Measurements from ENCODE around the gene NCOA5. TPM values are rescaled to one million over a fixed set of nuclear protein-coding genes. Genes with fewer than 3 reads are reported as not detected.

Gene NCOA5
- total RNA-seq, 1 experiment from 2014 or later: 16.5 TPM

DNA sequence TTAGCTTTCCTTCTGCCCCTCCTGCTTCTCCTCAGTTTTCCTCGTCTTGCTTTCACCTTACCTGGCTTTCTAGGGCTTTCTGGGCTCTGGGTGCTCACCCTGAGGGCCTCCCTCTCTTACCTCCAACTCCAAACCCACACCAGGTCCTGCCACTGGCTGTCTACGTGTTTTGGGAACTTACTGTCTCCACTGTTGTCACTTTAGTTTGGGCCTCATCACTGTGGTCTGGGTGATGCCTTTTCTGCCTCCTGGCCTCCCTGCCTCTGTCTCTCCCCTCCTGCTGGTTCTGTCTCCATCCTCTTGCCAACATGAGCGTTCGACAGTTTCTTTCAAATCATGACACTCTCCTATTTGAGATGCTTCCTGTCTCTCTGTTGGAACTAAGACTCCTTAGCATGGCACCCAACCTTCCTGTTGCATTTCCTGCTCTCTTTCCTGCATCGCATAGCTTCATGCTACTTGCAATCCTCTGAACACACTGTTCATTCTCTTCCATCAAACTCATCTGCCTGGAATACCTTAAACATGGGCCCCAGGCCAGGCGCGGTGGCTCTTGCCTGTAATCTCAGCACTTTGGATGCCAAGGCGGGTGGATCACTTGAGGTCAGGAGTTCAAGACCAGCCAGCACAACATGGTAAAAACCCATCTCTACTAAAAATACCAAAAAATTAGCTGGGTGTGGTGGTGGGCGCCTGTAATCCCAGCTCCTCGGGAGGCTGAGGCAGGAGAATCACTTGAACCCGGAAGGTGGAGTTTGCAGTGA lies 33.9 kb upstream of the NCOA5 start (continued):
- TF ChIP-seq PRDM15 (CRISPR knock-in tag; IDR thresholded peaks at IDR 0.05) (no peak), PRRX2 (CRISPR knock-in tag; IDR thresholded peaks at IDR 0.05) (no peak), RELA (CRISPR knock-in tag; IDR thresholded peaks at IDR 0.05; ENCODE audit: borderline replicate concordance) (no peak), E2F1 (CRISPR knock-in tag; IDR thresholded peaks at IDR 0.05) (no peak)
- TF ChIP-seq, protein P1, sequence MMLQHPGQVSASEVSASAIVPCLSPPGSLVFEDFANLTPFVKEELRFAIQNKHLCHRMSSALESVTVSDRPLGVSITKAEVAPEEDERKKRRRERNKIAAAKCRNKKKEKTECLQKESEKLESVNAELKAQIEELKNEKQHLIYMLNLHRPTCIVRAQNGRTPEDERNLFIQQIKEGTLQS (CRISPR knock-in tag; conservative IDR thresholded peaks at IDR 0.05): no peak

GRCh38 chr20:46122516-46123481 lies 33.0 kb upstream of the NCOA5 start:
- CTCF ChIA-PET: interaction anchor here (1.1 kb wide), 1 partner anchor 241 kb away, joined by 5 read pairs; no protein-coding TSS in a partner anchor
- DNase-seq (ENCODE audit: low spot score): no peak
- no peak overlapping the region for H3K4me3 Mint-ChIP-seq

DNA sequence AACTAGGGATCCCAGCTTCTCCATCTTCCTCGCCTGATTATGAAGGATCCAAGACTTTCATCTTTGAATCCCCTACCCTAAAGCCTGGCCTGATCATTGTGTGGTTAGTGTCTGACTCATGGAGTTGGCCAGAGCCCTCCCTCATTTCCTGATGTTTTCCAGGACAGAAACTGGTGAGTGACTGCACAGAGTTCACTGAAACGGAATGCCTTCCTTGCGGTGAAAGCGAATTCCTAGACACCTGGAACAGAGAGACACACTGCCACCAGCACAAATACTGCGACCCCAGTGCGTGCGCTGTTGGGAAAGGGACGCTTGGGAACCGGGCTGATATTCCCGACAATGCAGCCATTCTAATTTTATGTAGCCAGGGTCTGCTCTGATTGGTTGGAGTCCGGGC lies 32.3 kb upstream of the NCOA5 start:
- DNase-seq (ENCODE audit: low spot score): no peak
- no peak for TF ChIP-seq SOX15 (CRISPR knock-in tag; IDR thresholded peaks at IDR 0.05)
- no peak for TF ChIP-seq MYBL2 (CRISPR knock-in tag; IDR thresholded peaks at IDR 0.05)
- TF ChIP-seq, protein P2, sequence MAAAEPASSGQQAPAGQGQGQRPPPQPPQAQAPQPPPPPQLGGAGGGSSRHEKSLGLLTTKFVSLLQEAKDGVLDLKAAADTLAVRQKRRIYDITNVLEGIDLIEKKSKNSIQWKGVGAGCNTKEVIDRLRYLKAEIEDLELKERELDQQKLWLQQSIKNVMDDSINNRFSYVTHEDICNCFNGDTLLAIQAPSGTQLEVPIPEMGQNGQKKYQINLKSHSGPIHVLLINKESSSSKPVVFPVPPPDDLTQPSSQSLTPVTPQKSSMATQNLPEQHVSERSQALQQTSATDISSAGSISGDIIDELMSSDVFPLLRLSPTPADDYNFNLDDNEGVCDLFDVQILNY (CRISPR knock-in tag; IDR thresholded peaks at IDR 0.05): no peak
- TF ChIP-seq, protein P3, sequence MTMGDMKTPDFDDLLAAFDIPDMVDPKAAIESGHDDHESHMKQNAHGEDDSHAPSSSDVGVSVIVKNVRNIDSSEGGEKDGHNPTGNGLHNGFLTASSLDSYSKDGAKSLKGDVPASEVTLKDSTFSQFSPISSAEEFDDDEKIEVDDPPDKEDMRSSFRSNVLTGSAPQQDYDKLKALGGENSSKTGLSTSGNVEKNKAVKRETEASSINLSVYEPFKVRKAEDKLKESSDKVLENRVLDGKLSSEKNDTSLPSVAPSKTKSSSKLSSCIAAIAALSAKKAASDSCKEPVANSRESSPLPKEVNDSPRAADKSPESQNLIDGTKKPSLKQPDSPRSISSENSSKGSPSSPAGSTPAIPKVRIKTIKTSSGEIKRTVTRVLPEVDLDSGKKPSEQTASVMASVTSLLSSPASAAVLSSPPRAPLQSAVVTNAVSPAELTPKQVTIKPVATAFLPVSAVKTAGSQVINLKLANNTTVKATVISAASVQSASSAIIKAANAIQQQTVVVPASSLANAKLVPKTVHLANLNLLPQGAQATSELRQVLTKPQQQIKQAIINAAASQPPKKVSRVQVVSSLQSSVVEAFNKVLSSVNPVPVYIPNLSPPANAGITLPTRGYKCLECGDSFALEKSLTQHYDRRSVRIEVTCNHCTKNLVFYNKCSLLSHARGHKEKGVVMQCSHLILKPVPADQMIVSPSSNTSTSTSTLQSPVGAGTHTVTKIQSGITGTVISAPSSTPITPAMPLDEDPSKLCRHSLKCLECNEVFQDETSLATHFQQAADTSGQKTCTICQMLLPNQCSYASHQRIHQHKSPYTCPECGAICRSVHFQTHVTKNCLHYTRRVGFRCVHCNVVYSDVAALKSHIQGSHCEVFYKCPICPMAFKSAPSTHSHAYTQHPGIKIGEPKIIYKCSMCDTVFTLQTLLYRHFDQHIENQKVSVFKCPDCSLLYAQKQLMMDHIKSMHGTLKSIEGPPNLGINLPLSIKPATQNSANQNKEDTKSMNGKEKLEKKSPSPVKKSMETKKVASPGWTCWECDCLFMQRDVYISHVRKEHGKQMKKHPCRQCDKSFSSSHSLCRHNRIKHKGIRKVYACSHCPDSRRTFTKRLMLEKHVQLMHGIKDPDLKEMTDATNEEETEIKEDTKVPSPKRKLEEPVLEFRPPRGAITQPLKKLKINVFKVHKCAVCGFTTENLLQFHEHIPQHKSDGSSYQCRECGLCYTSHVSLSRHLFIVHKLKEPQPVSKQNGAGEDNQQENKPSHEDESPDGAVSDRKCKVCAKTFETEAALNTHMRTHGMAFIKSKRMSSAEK (CRISPR knock-in tag; IDR thresholded peaks at IDR 0.05; ENCODE audit: borderline replicate concordance): no peak

More at GRCh38 chr20:46122516-46123481, 33.0 kb upstream of the NCOA5 start:
- Mint-ChIP-seq H3K27ac (no peak overlapping the region), H3K9me3 (no peaks in the 10 kb centered on the region), H3K4me1 (peaks cover 7% of the 10 kb centered on the region), H3K36me3 (peaks cover 24% of the 10 kb centered on the region), H3K27me3 (ENCODE audit: low read depth) (peaks cover 6% of the 10 kb centered on the region)
- TF ChIP-seq, protein P4, sequence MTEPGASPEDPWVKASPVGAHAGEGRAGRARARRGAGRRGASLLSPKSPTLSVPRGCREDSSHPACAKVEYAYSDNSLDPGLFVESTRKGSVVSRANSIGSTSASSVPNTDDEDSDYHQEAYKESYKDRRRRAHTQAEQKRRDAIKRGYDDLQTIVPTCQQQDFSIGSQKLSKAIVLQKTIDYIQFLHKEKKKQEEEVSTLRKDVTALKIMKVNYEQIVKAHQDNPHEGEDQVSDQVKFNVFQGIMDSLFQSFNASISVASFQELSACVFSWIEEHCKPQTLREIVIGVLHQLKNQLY (CRISPR knock-in tag; IDR thresholded peaks at IDR 0.05): no peak
- TF ChIP-seq ZNF263 (CRISPR knock-in tag; IDR thresholded peaks at IDR 0.05; ENCODE audit: low read depth): no peak
- no peak for TF ChIP-seq JUN (CRISPR knock-in tag; IDR thresholded peaks at IDR 0.05)
- TF ChIP-seq USF1 (CRISPR knock-in tag; IDR thresholded peaks at IDR 0.05): no peak
- TF ChIP-seq, protein P5, sequence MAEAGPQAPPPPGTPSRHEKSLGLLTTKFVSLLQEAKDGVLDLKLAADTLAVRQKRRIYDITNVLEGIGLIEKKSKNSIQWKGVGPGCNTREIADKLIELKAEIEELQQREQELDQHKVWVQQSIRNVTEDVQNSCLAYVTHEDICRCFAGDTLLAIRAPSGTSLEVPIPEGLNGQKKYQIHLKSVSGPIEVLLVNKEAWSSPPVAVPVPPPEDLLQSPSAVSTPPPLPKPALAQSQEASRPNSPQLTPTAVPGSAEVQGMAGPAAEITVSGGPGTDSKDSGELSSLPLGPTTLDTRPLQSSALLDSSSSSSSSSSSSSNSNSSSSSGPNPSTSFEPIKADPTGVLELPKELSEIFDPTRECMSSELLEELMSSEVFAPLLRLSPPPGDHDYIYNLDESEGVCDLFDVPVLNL (CRISPR knock-in tag; IDR thresholded peaks at IDR 0.05; ENCODE audit: borderline replicate concordance, low read depth): no peak
- no peak for TF ChIP-seq TEAD1 (CRISPR knock-in tag; IDR thresholded peaks at IDR 0.05)
- TF ChIP-seq ZNF416 (CRISPR knock-in tag; IDR thresholded peaks at IDR 0.05): no peak
- TF ChIP-seq OVOL2 (CRISPR knock-in tag; IDR thresholded peaks at IDR 0.05; ENCODE audit: borderline replicate concordance): no peak
- no peak for TF ChIP-seq SOX15 (CRISPR knock-in tag; IDR thresholded peaks at IDR 0.05)
- no peak for TF ChIP-seq SMAD4 (CRISPR knock-in tag; IDR thresholded peaks at IDR 0.05)
- POLR2A ChIA-PET: no interaction called here
- ATAC-seq: no peak

More for the DNA sequence above, 32.3 kb upstream of the NCOA5 start:
- Mint-ChIP-seq H3K4me1 (peaks cover 7% of the 10 kb centered on the region), H3K4me3 (no peak overlapping the region), H3K27me3 (ENCODE audit: low read depth) (peaks cover 13% of the 10 kb centered on the region), H3K36me3 (peaks cover 24% of the 10 kb centered on the region), H3K27ac (no peak overlapping the region), H3K9me3 (no peaks in the 10 kb centered on the region)
- ChIA-PET CTCF (interaction anchor here (1.1 kb wide), 1 partner anchor 242 kb away, joined by 5 read pairs; no protein-coding TSS in a partner anchor), POLR2A (no interaction called here)
- no peak for ATAC-seq
